Caco-2 (cell line): ENCODE data around the gene LMO1. TPM values are rescaled to one million over a fixed set of nuclear protein-coding genes. Genes with fewer than 3 reads are reported as not detected.

ENCODE experiments used
- BruUV-seq: library from RNA; stranded (reverse); fragments of 400-500 nt; replicated peaks from 2 replicates; lab custom pipeline; 2021; lab: Mats Ljungman, UMichigan
- CTCF ChIA-PET: fragments of 300-600 bp; sonication (Branson Sonifier 250); formaldehyde crosslinking; loops from one replicate; lab custom pipeline; 2022; ENCODE audit warnings: antibody characterized with exemption; lab: Charles Lee
- POLR2A ChIA-PET: fragments of 300-600 bp; sonication (Branson Sonifier 250); formaldehyde crosslinking; loops from one replicate; lab custom pipeline; 2022; ENCODE audit warnings: antibody characterized with exemption; lab: Charles Lee
- DNase-seq, 2 experiments: peaks; one replicate each; pipeline versions ENCODE4 v3.0.0 to v3.0.0-alpha.2; 2020 to 2022
- H3K27me3 ChIP-seq: replicated peaks from 2 replicates; pipeline ENCODE4 v1.6.0; 2011; ENCODE audit warnings: low read length; ENCODE audit not compliant: control insufficient read depth, insufficient read depth
- H3K36me3 ChIP-seq: 2 replicates; pipeline ENCODE4 v1.5.1; 2011; ENCODE audit warnings: low read length; ENCODE audit not compliant: control insufficient read depth, insufficient read depth
- H3K4me1 ChIP-seq: fragments of 250-450 bp; sonication (Bioruptor Pico); 2 replicates; pipeline ENCODE4 v1.5.1; 2020; ENCODE audit warnings: mild to moderate bottlenecking
- H3K4me3 ChIP-seq: 2 replicates; pipeline ENCODE4 v1.5.1; 2011; ENCODE audit warnings: low read depth, mild to moderate bottlenecking, control low read depth, low read length
- H3K9me3 ChIP-seq: fragments of 250-450 bp; sonication (Bioruptor Pico); 2 replicates; pipeline ENCODE4 v1.5.1; 2020; ENCODE audit warnings: mild to moderate bottlenecking, moderate library complexity
- H3K27ac Mint-ChIP-seq: one replicate; pipeline ENCODE4 v1.8.0; 2022; ENCODE audit warnings: mixed read lengths; ENCODE audit not compliant: unreplicated experiment
- H3K27me3 Mint-ChIP-seq: one replicate; pipeline ENCODE4 v1.8.0; 2022; ENCODE audit warnings: mixed read lengths; ENCODE audit not compliant: insufficient read depth, unreplicated experiment
- H3K36me3 Mint-ChIP-seq: one replicate; pipeline ENCODE4 v1.8.0; 2022; ENCODE audit warnings: mild to moderate bottlenecking, mixed read lengths; ENCODE audit not compliant: insufficient read depth, unreplicated experiment
- H3K4me1 Mint-ChIP-seq: one replicate; pipeline ENCODE4 v1.8.0; 2022; ENCODE audit warnings: low read depth, mixed read lengths; ENCODE audit not compliant: unreplicated experiment
- H3K4me3 Mint-ChIP-seq: one replicate; pipeline ENCODE4 v1.8.0; 2022; ENCODE audit warnings: mild to moderate bottlenecking, moderate library complexity, mixed read lengths; ENCODE audit not compliant: unreplicated experiment
- H3K9me3 Mint-ChIP-seq: one replicate; pipeline ENCODE4 v1.8.0; 2022; ENCODE audit warnings: mixed read lengths; ENCODE audit not compliant: unreplicated experiment
- CTCF ChIP-seq, 2 experiments: fragments of 200-600 bp in 1 of 2; IDR thresholded peaks; 1 replicate in 1 of 2; 2 replicates in 1 of 2; pipeline versions ENCODE4 v1.5.1 to v1.8.0; 2011 to 2022; ENCODE audit warnings: antibody characterized with exemption in 1 of 2, control low read depth in 1 of 2, inconsistent platforms in 1 of 2, low read depth in 1 of 2, low read length in 1 of 2, mild to moderate bottlenecking in 1 of 2, moderate library complexity in 1 of 2; ENCODE audit not compliant: insufficient read depth in 1 of 2, severe bottlenecking in 1 of 2, unreplicated experiment in 1 of 2
- intact Hi-C: fragments of 100-400 bp; cut with micrococcal nuclease; formaldehyde crosslinking; loops from one replicate; pipeline ENCODE4 v1.10.0; 2022; ENCODE audit not compliant: unreplicated experiment
- total RNA-seq: library from RNA; stranded (reverse); gene quantifications from 2 replicates; pipeline ENCODE4 v1.2.3, GENCODE V29; 2022

LMO1 gene
- total RNA-seq, 1 experiment from 2014 or later, result not detected

- CTCF ChIA-PET, result interaction anchor here (0.6 kb wide), 1 partner anchor 737 kb away, joined by 3 read pairs; no protein-coding TSS in a partner anchor
- Histone ChIP-seq H3K4me1 (no peaks in the 10 kb centered on the region), H3K9me3 (no peaks in the 10 kb centered on the region), H3K4me3 (no peak overlapping the region), H3K27me3 (no peaks in the 10 kb centered on the region), H3K36me3 (no peaks in the 10 kb centered on the region)
- BruUV-seq, result no TSS peak
- POLR2A ChIA-PET, result no interaction called here
- Mint-ChIP-seq H3K36me3 (no peaks in the 10 kb centered on the region), H3K27ac (no peak overlapping the region), H3K4me3 (no peak overlapping the region), H3K4me1 (no peaks in the 10 kb centered on the region), H3K27me3 (peaks cover 11% of the 10 kb centered on the region), H3K9me3 (no peaks in the 10 kb centered on the region)
- DNase-seq, result no peak
- no peak for TF ChIP-seq CTCF (IDR thresholded peaks at IDR 0.05; ENCODE audit: insufficient read depth in 1 of 2, low read depth in 1 of 2, low read length in 1 of 2, severe bottlenecking in 1 of 2, unreplicated experiment in 1 of 2)
- intact Hi-C loops, result no loop called here
Observed at GRCh38 chr11:8223513-8223900, 40.2 kb downstream of the LMO1 start.

- no peak overlapping the region for H3K4me3 ChIP-seq
- ChIA-PET POLR2A (no interaction called here), CTCF (no interaction called here)
- intact Hi-C loops, result no loop called here
- no TSS peak for BruUV-seq
- H3K27ac Mint-ChIP-seq, result no peak overlapping the region
- no peaks in the 10 kb centered on the region for H3K4me1 ChIP-seq
- H3K36me3 Mint-ChIP-seq, result no peaks in the 10 kb centered on the region
- H3K27me3 ChIP-seq, result no peaks in the 10 kb centered on the region
- no peaks in the 10 kb centered on the region for H3K36me3 ChIP-seq
- H3K9me3 Mint-ChIP-seq, result no peaks in the 10 kb centered on the region
- H3K4me3 Mint-ChIP-seq, result no peak overlapping the region
- no peak for DNase-seq
- H3K9me3 ChIP-seq, result no peaks in the 10 kb centered on the region
- H3K4me1 Mint-ChIP-seq, result no peaks in the 10 kb centered on the region
- no peak for TF ChIP-seq CTCF (IDR thresholded peaks at IDR 0.05; ENCODE audit: insufficient read depth in 1 of 2, low read depth in 1 of 2, low read length in 1 of 2, severe bottlenecking in 1 of 2, unreplicated experiment in 1 of 2)
- H3K27me3 Mint-ChIP-seq, result peaks cover 11% of the 10 kb centered on the region
Observed at GRCh38 chr11:8222820-8223512, 40.7 kb downstream of the LMO1 start.

GRCh38 chr11:8221917-8222495 is 41.7 kb downstream of the LMO1 start:
- no peak for DNase-seq
- intact Hi-C loops, result no loop called here
- no peaks in the 10 kb centered on the region for H3K27me3 ChIP-seq
- TF ChIP-seq CTCF (IDR thresholded peaks at IDR 0.05; ENCODE audit: insufficient read depth in 1 of 2, low read depth in 1 of 2, low read length in 1 of 2, severe bottlenecking in 1 of 2, unreplicated experiment in 1 of 2), result no peak
- no peaks in the 10 kb centered on the region for H3K9me3 Mint-ChIP-seq
- H3K36me3 ChIP-seq, result no peaks in the 10 kb centered on the region
- H3K4me1 ChIP-seq, result no peaks in the 10 kb centered on the region
- no peak overlapping the region for H3K4me3 ChIP-seq
- no peaks in the 10 kb centered on the region for H3K9me3 ChIP-seq
- H3K36me3 Mint-ChIP-seq, result no peaks in the 10 kb centered on the region
- H3K4me3 Mint-ChIP-seq, result no peak overlapping the region
- POLR2A ChIA-PET, result no interaction called here
- H3K27ac Mint-ChIP-seq, result no peak overlapping the region
- H3K4me1 Mint-ChIP-seq, result no peaks in the 10 kb centered on the region
- CTCF ChIA-PET, result interaction anchor here (0.6 kb wide), 1 partner anchor 345 kb away, joined by 3 read pairs; no protein-coding TSS in a partner anchor
- H3K27me3 Mint-ChIP-seq, result peaks cover 12% of the 10 kb centered on the region
- BruUV-seq, result no TSS peak
